ENCODE results near the gene CD3E.

The CD3E gene

GRCh38 chr11:118328745-118329144 lies 24.2 kb downstream of the CD3E start:
- DNase-seq: no peak

GRCh38 chr11:118334745-118335144 lies 30.2 kb downstream of the CD3E start:
- no peak for DNase-seq

- peak; percentile 72 for DNase-seq
Measured at GRCh38 chr11:118338637-118339061, 34.1 kb downstream of the CD3E start.

- no peak for DNase-seq
Measured at GRCh38 chr11:118339281-118339961, 34.9 kb downstream of the CD3E start.

- DNase-seq: no peak
Measured at GRCh38 chr11:118340449-118340848, 35.9 kb downstream of the CD3E start.

- DNase-seq: no peak
Measured at GRCh38 chr11:118341261-118341660, 36.7 kb downstream of the CD3E start.

GRCh38 chr11:118341815-118342489 lies 37.4 kb downstream of the CD3E start:
- no peak for DNase-seq

- peak; percentile 53 for DNase-seq
Measured at GRCh38 chr11:118342503-118343161, 38.1 kb downstream of the CD3E start, which contains the start of gene CD3D. CD3D (minus strand) TSS chr11:118342705; CDS start chr11:118342607, 98 bp downstream.

GRCh38 chr11:118343248-118343647 lies 38.7 kb downstream of the CD3E start:
- no peak for DNase-seq

- DNase-seq: peak; percentile 60
Measured at GRCh38 chr11:118343981-118344515, 39.5 kb downstream of the CD3E start, which contains the start of gene CD3G. CD3G (plus strand) TSS chr11:118344344; CDS start chr11:118344424, 80 bp downstream.

GRCh38 chr11:118349475-118349874 lies 44.9 kb downstream of the CD3E start:
- DNase-seq: no peak

- DNase-seq: no peak
Measured at GRCh38 chr11:118353084-118353710, 48.7 kb downstream of the CD3E start.

GRCh38 chr11:118358071-118358470 lies 53.5 kb downstream of the CD3E start:
- no peak for DNase-seq

- DNase-seq: peak; percentile 97
Measured at GRCh38 chr11:118359295-118359958, 54.9 kb downstream of the CD3E start, which contains the start of gene UBE4A. UBE4A (plus strand) TSS chr11:118359600; CDS start chr11:118365081, 5,481 bp downstream.

- DNase-seq: no peak
Measured at GRCh38 chr11:118364956-118365615, 60.6 kb downstream of the CD3E start.

Data from stimulated activated CD4-positive, alpha-beta T cell treated with anti-CD3 and anti-CD28 coated beads, Interleukin-12 subunit alpha, Interleukin-12 subunit beta, amount 100 ng/mL, for 4 hours (primary cell).